NCI-H1436 (cell line): ENCODE data around the gene TFPI.
"Not testable (repeated sequence)": the region's sequence is repeated elsewhere in the genome, so short reads cannot be mapped to it uniquely, and the experiment has no call there.

ENCODE experiments used
- DNase-seq: peaks from one replicate; lab custom pipeline; 2025; lab: John Stamatoyannopoulos, UW

Gene TFPI

GRCh38 chr2:187528042-187528441 lies 26.2 kb downstream of the TFPI start:
- DNase-seq, result no peak

GRCh38 chr2:187527262-187527661 lies 27.0 kb downstream of the TFPI start:
- DNase-seq, result no peak

GRCh38 chr2:187526792-187527191 lies 27.4 kb downstream of the TFPI start:
- no peak for DNase-seq

GRCh38 chr2:187525163-187525900 lies 28.9 kb downstream of the TFPI start:
- no peak for DNase-seq

- no peak for DNase-seq
Measured at GRCh38 chr2:187523325-187523724, 30.9 kb downstream of the TFPI start.

- no peak for DNase-seq
Measured at GRCh38 chr2:187520121-187520624, 34.1 kb downstream of the TFPI start.

- DNase-seq, result no peak
Measured at GRCh38 chr2:187519419-187520120, 34.7 kb downstream of the TFPI start.

- not testable (repeated sequence) for DNase-seq
Measured at GRCh38 chr2:187517750-187518361, 36.4 kb downstream of the TFPI start.

- DNase-seq, result not testable (repeated sequence)
Measured at GRCh38 chr2:187516630-187517510, 37.4 kb downstream of the TFPI start.

- no peak for DNase-seq
Measured at GRCh38 chr2:187514930-187515329, 39.3 kb downstream of the TFPI start.

- not testable (repeated sequence) for DNase-seq
Measured at GRCh38 chr2:187514235-187514829, 39.9 kb downstream of the TFPI start.

GRCh38 chr2:187513460-187514234 lies 40.6 kb downstream of the TFPI start:
- DNase-seq, result not testable (repeated sequence)

- no peak for DNase-seq
Measured at GRCh38 chr2:187511356-187512315, 42.6 kb downstream of the TFPI start.

GRCh38 chr2:187510419-187511355 lies 43.5 kb downstream of the TFPI start:
- DNase-seq, result not testable (repeated sequence)

- DNase-seq, result no peak
Measured at GRCh38 chr2:187509667-187510417, 44.4 kb downstream of the TFPI start.

GRCh38 chr2:187506416-187506815 lies 47.8 kb downstream of the TFPI start:
- no peak for DNase-seq

- no peak for DNase-seq
Measured at GRCh38 chr2:187505065-187505672, 49.1 kb downstream of the TFPI start.
